IPS-NIHi7 (cell line): ENCODE measurements around the gene PSMG2.

ENCODE experiments used
- DNase-seq: peaks from one replicate; pipeline ENCODE4 v3.0.0; 2012; ENCODE audit warnings: mixed read lengths; ENCODE audit errors: extremely low spot score

PSMG2 gene

GRCh38 chr18:12765586-12765985 is 62.7 kb downstream of the PSMG2 start:
- DNase-seq: no peak

GRCh38 chr18:12766986-12767433 is 64.2 kb downstream of the PSMG2 start:
- peak; percentile 93 for DNase-seq

GRCh38 chr18:12767580-12768155 is 64.8 kb downstream of the PSMG2 start:
- DNase-seq: no peak

GRCh38 chr18:12768625-12769024 is 65.8 kb downstream of the PSMG2 start:
- no peak for DNase-seq

GRCh38 chr18:12769136-12769535 is 66.3 kb downstream of the PSMG2 start:
- no peak for DNase-seq

GRCh38 chr18:12769644-12770440 is 67.0 kb downstream of the PSMG2 start:
- no peak for DNase-seq

GRCh38 chr18:12770469-12771219 is 67.8 kb downstream of the PSMG2 start:
- DNase-seq: no peak

GRCh38 chr18:12772111-12772510 is 69.3 kb downstream of the PSMG2 start:
- no peak for DNase-seq

- DNase-seq: no peak
Observed at GRCh38 chr18:12773369-12773768, 70.5 kb downstream of the PSMG2 start.

- DNase-seq: no peak
Observed at GRCh38 chr18:12774982-12775381, 72.1 kb downstream of the PSMG2 start.
